Mammary epithelial cell (primary cell): ENCODE data around the gene MAML2.

Experiments
- EZH2 ChIP-seq: IDR thresholded peaks from 2 replicates; pipeline ENCODE4 v1.6.1; 2012; ENCODE audit warnings: low read length, inconsistent platforms, borderline replicate concordance
- TF ChIP-seq, protein P1 (sequence below), 2 donors: IDR thresholded peaks in 1 of 2; conservative IDR thresholded peaks in 1 of 2; 2 replicates each; pipeline ENCODE4 v1.5.1; 2011 to 2012; ENCODE audit warnings: inconsistent platforms in 2 of 2, low read length in 2 of 2, mild to moderate bottlenecking in 2 of 2, control low read depth in 1 of 2, low read depth in 1 of 2; ENCODE audit not compliant: insufficient read depth in 1 of 2; ENCODE audit errors: extremely low read depth in 1 of 2

DNA sequence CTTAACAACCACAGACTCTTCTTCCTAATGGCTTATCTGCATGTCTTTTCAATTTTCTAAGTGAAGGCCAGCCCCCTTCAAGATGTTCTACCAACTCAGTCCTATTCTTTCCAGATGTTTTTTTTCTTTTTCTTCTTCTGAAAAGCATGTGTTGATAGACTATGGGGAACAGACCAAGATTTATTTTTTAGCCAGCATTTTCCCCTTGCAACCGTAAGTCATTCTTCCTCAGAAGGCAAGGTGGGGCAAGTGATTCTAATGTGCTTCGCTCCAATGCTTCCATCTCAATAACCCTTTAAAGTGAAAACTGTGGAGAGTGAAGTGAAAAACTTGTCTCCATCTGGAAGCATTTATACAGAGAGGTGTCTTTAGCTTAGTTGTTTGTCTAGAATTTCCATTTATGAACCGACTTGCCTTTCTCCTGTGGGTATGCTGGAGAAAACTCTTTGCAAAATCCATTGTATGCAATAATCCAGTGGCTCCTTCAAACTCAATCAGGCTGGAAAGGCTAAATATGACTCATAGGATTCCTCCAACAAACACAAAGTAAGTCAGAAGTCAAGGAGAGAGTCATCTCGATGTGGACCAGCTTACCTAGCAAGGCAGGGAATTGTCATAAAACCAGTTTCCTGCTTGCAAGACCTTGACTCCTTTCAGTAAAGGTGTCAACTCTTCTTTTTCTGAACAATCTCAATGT is 83.7 kb downstream of the MAML2 start:
- TF ChIP-seq, protein P1, sequence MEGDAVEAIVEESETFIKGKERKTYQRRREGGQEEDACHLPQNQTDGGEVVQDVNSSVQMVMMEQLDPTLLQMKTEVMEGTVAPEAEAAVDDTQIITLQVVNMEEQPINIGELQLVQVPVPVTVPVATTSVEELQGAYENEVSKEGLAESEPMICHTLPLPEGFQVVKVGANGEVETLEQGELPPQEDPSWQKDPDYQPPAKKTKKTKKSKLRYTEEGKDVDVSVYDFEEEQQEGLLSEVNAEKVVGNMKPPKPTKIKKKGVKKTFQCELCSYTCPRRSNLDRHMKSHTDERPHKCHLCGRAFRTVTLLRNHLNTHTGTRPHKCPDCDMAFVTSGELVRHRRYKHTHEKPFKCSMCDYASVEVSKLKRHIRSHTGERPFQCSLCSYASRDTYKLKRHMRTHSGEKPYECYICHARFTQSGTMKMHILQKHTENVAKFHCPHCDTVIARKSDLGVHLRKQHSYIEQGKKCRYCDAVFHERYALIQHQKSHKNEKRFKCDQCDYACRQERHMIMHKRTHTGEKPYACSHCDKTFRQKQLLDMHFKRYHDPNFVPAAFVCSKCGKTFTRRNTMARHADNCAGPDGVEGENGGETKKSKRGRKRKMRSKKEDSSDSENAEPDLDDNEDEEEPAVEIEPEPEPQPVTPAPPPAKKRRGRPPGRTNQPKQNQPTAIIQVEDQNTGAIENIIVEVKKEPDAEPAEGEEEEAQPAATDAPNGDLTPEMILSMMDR (conservative IDR thresholded peaks at IDR 0.05 in 1 of 2, IDR thresholded peaks at IDR 0.05 in 1 of 2; ENCODE audit: extremely low read depth in 1 of 2, insufficient read depth in 1 of 2, low read depth in 1 of 2, low read length in 2 of 2), result no peak
- no peak for TF ChIP-seq EZH2
